Thyroid gland (tissue), 4 donors: ENCODE results near the gene MET. TPM values are rescaled to one million over a fixed set of nuclear protein-coding genes. Genes with fewer than 3 reads are reported as not detected.

Experiments
- DNase-seq, 2 donors: peaks; one replicate each; pipeline ENCODE4 v3.0.0-alpha.2; 2019
- H3K27ac ChIP-seq, 3 donors: fragments of 200-600 bp; sonication (generic); 1 replicate in 2 of 3; 2 replicates in 1 of 3; pipeline ENCODE4 v1.5.1; 2016 to 2019; ENCODE audit warnings: mild to moderate bottlenecking in 1 of 3, moderate library complexity in 1 of 3
- H3K27me3 ChIP-seq: fragments of 200-600 bp; sonication (generic); one replicate; pipeline ENCODE4 v1.5.1; 2019
- H3K36me3 ChIP-seq, 2 donors: fragments of 200-600 bp; sonication (generic); one replicate each; pipeline ENCODE4 v1.5.1; 2016 to 2019
- H3K4me1 ChIP-seq, 2 donors: fragments of 200-600 bp; sonication (generic); one replicate each; pipeline ENCODE4 v1.5.1; 2017 to 2019
- H3K4me3 ChIP-seq, 3 donors: fragments of 200-600 bp; sonication (generic); replicated peaks in 1 of 3; 1 replicate in 2 of 3; 2 replicates in 1 of 3; pipeline ENCODE4 v1.5.1; 2016; ENCODE audit warnings: mild to moderate bottlenecking in 1 of 3
- H3K9me3 ChIP-seq: fragments of 200-600 bp; sonication (generic); one replicate; pipeline ENCODE4 v1.5.1; 2017
- CTCF ChIP-seq, 6 experiments: fragments of 200-600 bp in 3 of 6; fragments of 450-650 bp in 3 of 6; sonication (generic) in 3 of 6; IDR thresholded peaks; one replicate each; pipeline ENCODE4 v1.5.1; 2016 to 2019; ENCODE audit warnings: antibody characterized with exemption in 6 of 6, mild to moderate bottlenecking in 2 of 6, inconsistent platforms in 1 of 6, moderate library complexity in 1 of 6
- POLR2A ChIP-seq, 2 donors: fragments of 450-650 bp; IDR thresholded peaks; one replicate each; pipeline ENCODE4 v1.6.1; 2017; ENCODE audit warnings: antibody characterized with exemption in 2 of 2, mild to moderate bottlenecking in 2 of 2, moderate library complexity in 1 of 2
- WGBS, 2 donors: methylation state at CpG; one replicate each; pipeline ENCODE4 v1.1.5; 2017; 5-methylcytosine and 5-hydroxymethylcytosine counted together
- intact Hi-C: fragments of 100-400 bp; cut with DNase I; formaldehyde crosslinking; loops from one replicate; pipeline ENCODE4 v1.15.1; 2023
- total RNA-seq, 4 donors: library from RNA; depleted of rRNA; stranded (reverse); fragments of >200 nt; gene quantifications; one replicate each; pipeline ENCODE4 v1.2.3, GENCODE V29; 2016

Gene MET
- total RNA-seq, 4 donors from 2014 or later, result 41.5 to 59.6 (median 52.7) TPM

GRCh38 chr7:116665332-116665996 lies 6.5 kb upstream of the MET start:
- no peaks in the 10 kb centered on the region for H3K27me3 ChIP-seq
- no peaks in the 10 kb centered on the region for H3K36me3 ChIP-seq
- peak; percentile 82 to 84 for DNase-seq
- no peak overlapping the region for H3K4me3 ChIP-seq
- H3K9me3 ChIP-seq, result no peaks in the 10 kb centered on the region
- 8 to 16% methylated on average over 2 of the region's 2 CpGs for WGBS, 2 donors
- peak overlapping the region in 1 of 3 donors; percentile 7 for H3K27ac ChIP-seq
- TF ChIP-seq POLR2A (IDR thresholded peaks at IDR 0.05), result no peak
- TF ChIP-seq CTCF (IDR thresholded peaks at IDR 0.05), result no peak
- intact Hi-C loops, result loop anchor here (10.0 kb wide), 1 partner anchor 61 kb away; no protein-coding TSS in a partner anchor
- H3K4me1 ChIP-seq, result peaks cover 0 to 6% of the 10 kb centered on the region in 2 donors

GRCh38 chr7:116669769-116670168 lies 2.2 kb upstream of the MET start:
- no peak overlapping the region for H3K4me3 ChIP-seq
- H3K4me1 ChIP-seq, result peaks cover 8 to 19% of the 10 kb centered on the region in 2 donors
- H3K27ac ChIP-seq, result no peak overlapping the region
- no peaks in the 10 kb centered on the region for H3K36me3 ChIP-seq
- no peaks in the 10 kb centered on the region for H3K27me3 ChIP-seq
- WGBS, 2 donors, result 70 to 86% methylated on average over 1 of the region's 1 CpG
- intact Hi-C loops, result loop anchor here (2.0 to 10.0 kb wide), 3 partner anchors 65 to 139 kb away; no protein-coding TSS in a partner anchor
- TF ChIP-seq CTCF (IDR thresholded peaks at IDR 0.05), result no peak
- no peak for TF ChIP-seq POLR2A (IDR thresholded peaks at IDR 0.05)
- H3K9me3 ChIP-seq, result no peaks in the 10 kb centered on the region
- DNase-seq, result no peak

- Histone ChIP-seq H3K27ac (no peak overlapping the region), H3K4me3 (no peak overlapping the region), H3K4me1 (peaks cover 8 to 19% of the 10 kb centered on the region in 2 donors), H3K9me3 (no peaks in the 10 kb centered on the region), H3K36me3 (no peaks in the 10 kb centered on the region), H3K27me3 (no peaks in the 10 kb centered on the region)
- intact Hi-C loops, result loop anchor here (10.0 kb wide), 1 partner anchor 114 kb away; no protein-coding TSS in a partner anchor
- 75 to 86% methylated on average over 3 of the region's 3 CpGs for WGBS, 2 donors
- TF ChIP-seq CTCF (IDR thresholded peaks at IDR 0.05) (no peak), POLR2A (IDR thresholded peaks at IDR 0.05) (no peak)
- no peak for DNase-seq
These were observed 1.5 kb upstream of the MET start for GRCh38 chr7:116670409-116671015.

- no peaks in the 10 kb centered on the region for H3K9me3 ChIP-seq
- TF ChIP-seq POLR2A (IDR thresholded peaks at IDR 0.05), result no peak
- TF ChIP-seq CTCF (IDR thresholded peaks at IDR 0.05), result no peak
- no peaks in the 10 kb centered on the region for H3K27me3 ChIP-seq
- peak overlapping the region; percentile 75 to 86 (median 79) for H3K27ac ChIP-seq
- H3K36me3 ChIP-seq, result no peaks in the 10 kb centered on the region
- intact Hi-C loops, result loop anchor here (10.0 kb wide), 1 partner anchor 114 kb away; no protein-coding TSS in a partner anchor
- H3K4me1 ChIP-seq, result peaks cover 8 to 17% of the 10 kb centered on the region in 2 donors
- DNase-seq, result no peak
- H3K4me3 ChIP-seq, result no peak overlapping the region
- WGBS, 2 donors, result 85 to 88% methylated on average over 7 of the region's 7 CpGs
These were observed 885 bp upstream of the MET start for GRCh38 chr7:116671111-116671510.
